Measurements from ENCODE around the gene CNOT6L.
"Not testable (repeated sequence)": the region's sequence is repeated elsewhere in the genome, so short reads cannot be mapped to it uniquely, and the experiment has no call there.

The CNOT6L gene

GRCh38 chr4:77745792-77746191 is 73.4 kb downstream of the CNOT6L start:
- DNase-seq (ENCODE audit: low read depth), result no peak
- no peak for TF ChIP-seq CTCF (conservative IDR thresholded peaks at IDR 0.05; ENCODE audit: control insufficient read depth, insufficient read depth, low read depth, low read length)
- no peak overlapping the region for H3K4me3 ChIP-seq (ENCODE audit: control insufficient read depth, low read depth, low read length)

GRCh38 chr4:77742054-77742453 is 77.1 kb downstream of the CNOT6L start:
- peak; percentile 14 for DNase-seq (ENCODE audit: low read depth)
- no peak overlapping the region for H3K4me3 ChIP-seq (ENCODE audit: control insufficient read depth, low read depth, low read length)
- no peak for TF ChIP-seq CTCF (conservative IDR thresholded peaks at IDR 0.05; ENCODE audit: control insufficient read depth, insufficient read depth, low read depth, low read length)

GRCh38 chr4:77740480-77740879 is 78.7 kb downstream of the CNOT6L start:
- no peak overlapping the region for H3K4me3 ChIP-seq (ENCODE audit: control insufficient read depth, low read depth, low read length)
- no peak for DNase-seq (ENCODE audit: low read depth)
- TF ChIP-seq CTCF (conservative IDR thresholded peaks at IDR 0.05; ENCODE audit: control insufficient read depth, insufficient read depth, low read depth, low read length), result no peak

- TF ChIP-seq CTCF (conservative IDR thresholded peaks at IDR 0.05; ENCODE audit: control insufficient read depth, insufficient read depth, low read depth, low read length), result no peak
- DNase-seq (ENCODE audit: low read depth), result peak; percentile 63
- H3K4me3 ChIP-seq (ENCODE audit: control insufficient read depth, low read depth, low read length), result no peak overlapping the region
These were observed 84.2 kb downstream of the CNOT6L start for GRCh38 chr4:77734928-77735327.

GRCh38 chr4:77731656-77732055 is 87.5 kb downstream of the CNOT6L start:
- no peak for TF ChIP-seq CTCF (conservative IDR thresholded peaks at IDR 0.05; ENCODE audit: control insufficient read depth, insufficient read depth, low read depth, low read length)
- no peak overlapping the region for H3K4me3 ChIP-seq (ENCODE audit: control insufficient read depth, low read depth, low read length)
- no peak for DNase-seq (ENCODE audit: low read depth)

GRCh38 chr4:77728420-77728819 is 90.7 kb downstream of the CNOT6L start:
- no peak overlapping the region for H3K4me3 ChIP-seq (ENCODE audit: control insufficient read depth, low read depth, low read length)
- DNase-seq (ENCODE audit: low read depth), result no peak
- TF ChIP-seq CTCF (conservative IDR thresholded peaks at IDR 0.05; ENCODE audit: control insufficient read depth, insufficient read depth, low read depth, low read length), result no peak

GRCh38 chr4:77721073-77721472 is 98.1 kb downstream of the CNOT6L start:
- TF ChIP-seq CTCF (conservative IDR thresholded peaks at IDR 0.05; ENCODE audit: control insufficient read depth, insufficient read depth, low read depth, low read length), result no peak
- DNase-seq (ENCODE audit: low read depth), result no peak
- H3K4me3 ChIP-seq (ENCODE audit: control insufficient read depth, low read depth, low read length), result no peak overlapping the region

- not testable (repeated sequence) for H3K4me3 ChIP-seq (ENCODE audit: control insufficient read depth, low read depth, low read length); DNase-seq (ENCODE audit: low read depth)
These were observed 100.7 kb downstream of the CNOT6L start for GRCh38 chr4:77718500-77718899.

All from fibroblast of mammary gland (primary cell).